Measurements from ENCODE around the gene IGSF21. TPM values are rescaled to one million over a fixed set of nuclear protein-coding genes. Genes with fewer than 3 reads are reported as not detected.
"Not testable (repeated sequence)": the region's sequence is repeated elsewhere in the genome, so short reads cannot be mapped to it uniquely, and the experiment has no call there.

Gene IGSF21
- total RNA-seq, 2 donors from 2014 or later = 4.7 to 7.8 TPM

DNA sequence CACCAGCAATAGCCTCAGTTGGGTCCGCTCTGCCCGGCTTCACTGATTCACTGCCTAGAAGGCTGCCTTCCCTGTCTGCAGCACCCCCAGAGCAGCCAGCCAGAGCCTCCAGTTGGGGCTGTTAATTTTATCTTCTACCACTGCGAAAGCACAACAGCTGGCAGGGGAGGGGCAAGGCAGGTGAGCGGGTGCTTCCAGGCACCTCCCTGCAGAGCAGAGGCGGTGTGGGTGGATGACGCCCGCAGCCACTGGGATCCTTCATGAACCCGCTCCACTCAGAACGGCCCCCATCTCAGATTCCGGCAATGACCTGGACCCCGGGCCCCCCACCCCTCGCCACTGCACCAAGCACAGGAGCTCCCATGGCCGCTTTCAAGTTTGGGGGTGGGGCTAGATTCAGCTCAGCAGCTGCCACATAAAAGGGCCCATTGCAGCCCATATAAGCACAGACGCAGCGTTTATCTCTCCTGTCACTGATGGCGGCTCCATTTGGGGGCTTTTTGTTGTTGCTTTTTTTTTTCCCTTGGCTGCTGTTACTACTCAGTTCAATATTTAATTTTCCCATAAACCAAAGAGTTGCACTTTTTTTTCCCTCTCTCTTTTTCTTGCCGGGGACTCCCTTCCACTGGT, 245.2 kb downstream of the IGSF21 start:
- intact Hi-C loops (cut with DNase I) = no loop called here
- no peak for DNase-seq (ENCODE audit: low spot score)

DNA sequence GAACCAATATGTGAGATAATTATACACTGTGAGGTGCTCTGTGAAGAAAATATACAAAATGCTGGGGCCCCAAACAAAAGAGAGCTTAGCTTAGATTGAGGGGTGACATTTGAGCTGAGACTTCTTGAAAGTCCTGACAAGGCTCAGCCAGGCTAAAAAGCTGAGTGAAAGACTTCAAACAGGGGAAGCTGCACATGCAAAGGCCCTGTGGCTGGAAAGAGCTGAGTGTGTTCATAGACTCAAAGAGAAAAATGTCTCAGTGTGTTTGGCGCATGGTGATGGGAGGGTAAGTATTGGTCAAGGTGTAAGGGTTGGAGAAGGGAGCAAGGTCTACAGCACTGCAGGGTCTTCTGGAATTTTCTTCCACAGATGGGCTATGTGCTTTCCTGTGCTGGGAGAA, 245.9 kb downstream of the IGSF21 start:
- intact Hi-C loops (cut with DNase I) = no loop called here

DNA sequence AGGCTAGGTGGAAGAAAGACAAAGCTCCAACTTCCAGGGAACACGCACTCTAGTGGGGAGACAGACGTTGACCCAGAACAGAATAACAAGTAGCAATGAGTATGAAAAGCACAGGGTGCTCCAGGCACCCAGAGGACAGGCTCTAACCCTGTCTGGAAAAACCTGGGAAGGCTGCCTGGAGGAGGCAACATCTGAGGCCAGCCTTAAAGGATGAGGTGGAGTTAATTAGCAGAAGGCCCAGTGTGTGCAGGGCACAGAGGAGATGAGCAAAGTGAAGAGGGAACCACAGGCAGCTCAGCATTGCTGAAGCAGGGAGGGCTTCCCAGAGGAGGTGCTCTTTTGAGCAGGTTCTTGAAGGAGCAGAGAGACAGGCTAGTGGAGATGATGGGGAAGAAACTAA, 246.4 kb downstream of the IGSF21 start:
- intact Hi-C loops (cut with DNase I) = no loop called here

More for the DNA sequence above, 245.9 kb downstream of the IGSF21 start:
- DNase-seq (ENCODE audit: low spot score) = no peak

DNA sequence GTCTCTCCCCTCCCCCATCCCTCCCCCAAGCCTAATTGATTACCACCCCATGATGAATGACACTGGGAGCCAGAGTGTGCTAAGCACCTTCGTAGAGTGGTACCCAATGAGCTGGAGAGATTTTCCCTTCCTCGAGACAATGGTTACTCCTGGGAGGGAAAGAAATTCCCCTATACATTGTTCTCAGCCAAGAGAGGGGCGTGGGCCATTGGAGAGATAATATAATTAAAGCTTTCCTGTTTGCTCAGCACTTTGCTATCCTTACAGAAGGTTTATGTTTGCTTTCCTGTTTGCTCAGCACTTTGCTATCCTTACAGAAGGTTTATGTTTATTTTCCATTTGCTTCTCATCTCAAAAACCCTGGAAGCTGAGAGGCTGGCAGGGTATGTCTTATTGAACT, 247.0 kb downstream of the IGSF21 start:
- DNase-seq (ENCODE audit: low spot score) = no peak
- intact Hi-C loops (cut with DNase I) = no loop called here

More for the DNA sequence above, 246.4 kb downstream of the IGSF21 start:
- DNase-seq (ENCODE audit: low spot score) = no peak

DNA sequence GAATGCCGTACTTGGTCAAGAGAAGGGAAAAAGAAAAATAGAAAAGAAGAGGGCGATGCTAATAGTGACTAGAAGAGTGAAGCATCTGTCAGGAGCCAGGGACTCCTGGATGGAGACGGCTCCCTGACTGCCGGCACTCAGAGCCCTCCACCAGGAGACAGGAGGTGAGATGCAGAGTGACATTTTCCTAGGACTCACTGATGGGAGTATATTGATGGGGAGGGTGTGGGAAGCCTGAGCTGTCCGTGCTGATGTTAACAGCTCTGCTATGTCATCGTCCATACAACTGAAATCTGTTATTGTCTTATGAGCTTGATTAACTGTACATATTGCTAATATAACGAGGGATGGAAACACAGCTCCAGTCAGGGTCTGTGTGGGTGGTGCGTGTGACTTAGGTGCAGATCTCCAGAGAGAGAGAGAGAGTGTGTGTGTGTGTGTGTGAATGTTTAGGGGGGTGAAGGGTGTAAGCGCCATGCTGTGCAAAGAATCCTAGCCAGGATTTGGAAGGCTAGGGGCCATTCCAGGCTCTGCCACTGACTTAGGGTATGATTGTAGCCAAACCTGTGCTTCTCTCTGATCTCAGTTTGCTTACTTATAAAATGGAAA, 250.1 kb downstream of the IGSF21 start:
- no peak for DNase-seq (ENCODE audit: low spot score)
- intact Hi-C loops (cut with DNase I) = no loop called here

DNA sequence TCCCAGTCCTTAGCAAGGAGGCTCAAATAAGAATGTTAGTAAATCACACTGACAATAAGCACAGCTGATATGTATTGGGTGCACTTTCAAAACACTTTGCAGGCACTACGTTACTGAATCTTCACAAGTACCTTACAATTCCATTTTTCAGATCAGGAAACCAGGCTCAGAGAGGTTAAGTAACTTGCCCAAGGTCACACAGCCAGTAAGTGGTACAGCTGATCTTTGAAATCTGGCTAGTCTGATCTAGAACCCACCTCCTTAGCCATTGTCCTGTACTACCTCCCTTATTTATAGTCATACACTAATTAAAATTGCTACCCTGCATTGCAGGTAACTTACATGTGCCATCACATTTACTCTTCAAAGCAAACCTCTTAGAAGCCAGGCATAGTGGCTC, 251.0 kb downstream of the IGSF21 start:
- no peak for DNase-seq (ENCODE audit: low spot score)
- intact Hi-C loops (cut with DNase I) = no loop called here

DNA sequence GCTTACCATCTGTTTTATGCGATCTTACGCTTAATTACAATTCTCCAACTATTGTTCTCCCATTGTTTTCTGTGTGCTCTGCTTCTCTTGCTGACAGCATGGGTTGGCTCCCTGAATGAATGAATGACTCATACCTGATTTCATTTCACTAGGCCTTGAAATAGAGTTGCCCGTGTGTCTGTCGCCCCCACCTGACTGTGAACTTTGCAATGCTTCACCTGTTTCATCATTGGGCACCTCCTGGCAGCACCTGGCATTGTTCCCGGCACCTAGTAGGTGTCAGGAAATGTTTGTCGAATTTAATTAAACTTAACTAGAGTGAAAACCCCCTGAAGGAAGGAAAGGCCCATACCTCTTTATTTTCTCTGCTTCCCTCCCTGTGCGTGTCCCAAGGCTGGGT, 252.7 kb downstream of the IGSF21 start:
- intact Hi-C loops (cut with DNase I) = no loop called here
- DNase-seq (ENCODE audit: low spot score) = no peak

DNA sequence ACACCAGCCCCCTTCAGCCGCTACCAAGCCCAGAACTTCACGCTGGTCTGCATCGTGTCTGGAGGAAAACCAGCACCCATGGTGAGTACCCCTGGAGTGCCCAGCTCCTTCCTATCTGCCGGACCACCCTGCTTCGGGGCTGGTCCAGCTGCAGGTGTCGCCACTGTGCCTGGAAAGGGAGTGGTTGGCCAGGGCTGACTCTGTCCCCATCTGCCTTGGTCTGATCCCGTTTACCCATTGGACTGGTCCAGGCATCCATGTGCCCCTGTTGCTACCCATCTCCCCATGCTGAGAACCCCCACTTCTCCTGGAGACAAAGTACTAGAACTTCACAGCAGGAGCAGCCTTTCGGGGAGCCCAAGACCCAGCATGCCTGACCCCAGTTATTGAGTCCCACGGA, 254.6 kb downstream of the IGSF21 start:
- intact Hi-C loops (cut with DNase I) = no loop called here
- peak; percentile 38 for DNase-seq (ENCODE audit: low spot score)

DNA sequence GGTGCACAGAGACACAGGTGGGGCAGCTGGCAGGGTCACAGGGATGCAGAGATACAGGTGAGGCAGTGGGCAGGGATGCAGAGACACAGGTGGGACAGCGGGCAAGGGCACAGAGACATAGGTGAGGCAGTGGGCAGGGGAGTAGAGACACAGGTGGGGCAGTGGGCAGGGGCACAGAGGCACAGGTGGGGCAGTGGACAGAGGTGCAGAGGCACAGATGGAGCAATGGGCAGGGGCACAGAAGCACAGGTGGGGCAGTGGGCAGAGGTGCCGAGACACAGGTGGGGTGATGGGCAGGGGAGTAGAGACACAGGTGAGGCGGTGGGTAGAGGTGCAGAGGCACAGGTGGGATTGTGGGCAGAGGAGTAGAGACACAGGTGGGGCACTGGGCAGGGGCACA, 255.8 kb downstream of the IGSF21 start:
- no peak for DNase-seq (ENCODE audit: low spot score)
- intact Hi-C loops (cut with DNase I) = no loop called here

DNA sequence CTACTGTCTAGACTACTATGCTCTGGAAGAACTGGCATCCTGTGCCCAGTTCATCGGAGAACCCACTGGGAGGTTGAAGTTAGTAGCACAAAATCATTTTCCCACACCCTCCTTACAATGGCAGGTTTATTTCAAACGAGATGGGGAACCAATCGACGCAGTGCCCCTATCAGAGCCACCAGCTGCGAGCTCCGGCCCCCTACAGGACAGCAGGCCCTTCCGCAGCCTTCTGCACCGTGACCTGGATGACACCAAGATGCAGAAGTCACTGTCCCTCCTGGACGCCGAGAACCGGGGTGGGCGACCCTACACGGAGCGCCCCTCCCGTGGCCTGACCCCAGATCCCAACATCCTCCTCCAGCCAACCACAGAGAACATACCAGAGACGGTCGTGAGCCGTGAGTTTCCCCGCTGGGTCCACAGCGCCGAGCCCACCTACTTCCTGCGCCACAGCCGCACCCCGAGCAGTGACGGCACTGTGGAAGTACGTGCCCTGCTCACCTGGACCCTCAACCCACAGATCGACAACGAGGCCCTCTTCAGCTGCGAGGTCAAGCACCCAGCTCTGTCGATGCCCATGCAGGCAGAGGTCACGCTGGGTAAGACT, 257.6 kb downstream of the IGSF21 start:
- DNase-seq (ENCODE audit: low spot score) = no peak
- intact Hi-C loops (cut with DNase I) = no loop called here

DNA sequence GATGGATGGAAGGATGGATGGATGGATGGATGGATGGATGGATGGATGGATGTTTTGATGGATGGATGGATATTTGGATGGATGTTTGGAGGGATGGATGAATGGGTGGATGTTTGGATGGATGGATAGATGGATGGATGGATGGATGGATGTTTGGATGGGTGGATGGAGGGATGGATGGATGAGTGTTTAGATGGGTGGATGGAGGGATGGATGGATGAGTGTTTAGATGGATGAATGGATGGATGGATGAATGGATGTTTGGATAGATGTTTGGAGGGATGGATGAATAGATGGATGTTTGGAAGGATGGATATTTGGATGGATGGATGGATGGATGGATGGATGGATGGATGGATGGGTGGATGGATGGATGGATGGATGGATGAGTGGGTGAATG, 264.9 kb downstream of the IGSF21 start:
- intact Hi-C loops (cut with DNase I); DNase-seq (ENCODE audit: low spot score): not testable (repeated sequence)

DNA sequence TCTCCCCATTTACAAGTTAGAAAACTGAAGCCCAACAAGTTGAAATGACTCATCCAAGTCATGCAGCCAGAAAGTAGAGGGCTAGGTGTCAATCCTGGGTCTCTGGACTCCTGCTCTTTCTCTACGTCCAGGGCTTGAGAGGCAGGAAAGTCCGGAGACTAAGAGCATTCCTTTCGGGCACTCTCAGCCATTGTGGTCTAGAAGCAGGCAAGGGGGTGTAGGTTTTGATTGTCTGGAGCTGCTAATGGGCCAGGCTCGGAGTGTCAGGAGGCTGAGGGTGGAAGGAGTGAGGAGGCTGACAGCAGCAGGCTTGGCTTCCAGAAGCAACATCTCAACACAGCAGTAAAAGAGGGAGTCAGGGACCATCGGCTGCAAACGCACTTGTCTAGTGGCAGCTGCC, 265.6 kb downstream of the IGSF21 start:
- intact Hi-C loops (cut with DNase I) = no loop called here
- no peak for DNase-seq (ENCODE audit: low spot score)

DNA sequence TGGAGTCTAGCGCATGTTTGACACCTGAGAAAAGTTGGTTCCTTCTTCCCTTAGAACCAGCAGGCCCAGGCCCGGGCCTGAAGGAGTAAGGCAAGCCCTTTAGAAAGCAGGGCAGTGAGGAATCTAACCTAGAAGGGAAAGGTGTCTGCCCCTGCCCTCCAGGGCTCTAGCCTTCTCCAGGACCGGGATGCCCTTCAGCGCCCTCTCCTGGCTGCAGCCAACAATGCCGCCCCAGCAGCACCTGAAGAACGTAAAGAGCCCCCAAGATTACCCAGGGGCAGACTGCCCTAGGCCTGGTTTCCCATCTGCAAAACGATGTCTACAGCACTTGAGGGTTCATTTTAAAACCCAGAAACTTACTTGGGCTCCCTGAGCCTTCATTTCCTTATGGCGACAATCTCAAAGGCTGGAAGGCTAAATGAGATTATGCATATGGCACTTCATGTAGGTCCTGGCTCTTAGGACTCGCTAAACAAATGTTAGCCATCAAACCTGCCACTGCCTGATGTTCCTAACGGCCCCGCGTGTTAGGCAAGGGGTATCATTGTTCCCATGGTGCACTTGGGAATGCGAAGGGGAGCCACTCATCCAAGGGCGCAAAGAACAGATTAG, 266.4 kb downstream of the IGSF21 start:
- intact Hi-C loops (cut with DNase I) = no loop called here
- DNase-seq (ENCODE audit: low spot score) = no peak

DNA sequence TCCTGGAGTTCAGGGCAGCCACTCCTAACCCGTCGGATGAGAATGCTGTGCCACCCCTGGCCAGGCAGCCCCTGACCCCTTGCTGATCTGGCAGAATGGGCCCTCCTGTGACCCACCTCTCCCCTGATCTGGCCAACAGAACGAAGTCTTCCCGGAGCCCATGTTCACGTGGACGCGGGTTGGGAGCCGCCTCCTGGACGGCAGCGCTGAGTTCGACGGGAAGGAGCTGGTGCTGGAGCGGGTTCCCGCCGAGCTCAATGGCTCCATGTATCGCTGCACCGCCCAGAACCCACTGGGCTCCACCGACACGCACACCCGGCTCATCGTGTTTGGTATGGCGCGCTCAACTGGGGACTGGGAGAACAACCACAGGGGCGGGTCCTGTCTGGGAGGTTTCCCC, 269.1 kb downstream of the IGSF21 start:
- intact Hi-C loops (cut with DNase I) = no loop called here
- DNase-seq (ENCODE audit: low spot score) = no peak

DNA sequence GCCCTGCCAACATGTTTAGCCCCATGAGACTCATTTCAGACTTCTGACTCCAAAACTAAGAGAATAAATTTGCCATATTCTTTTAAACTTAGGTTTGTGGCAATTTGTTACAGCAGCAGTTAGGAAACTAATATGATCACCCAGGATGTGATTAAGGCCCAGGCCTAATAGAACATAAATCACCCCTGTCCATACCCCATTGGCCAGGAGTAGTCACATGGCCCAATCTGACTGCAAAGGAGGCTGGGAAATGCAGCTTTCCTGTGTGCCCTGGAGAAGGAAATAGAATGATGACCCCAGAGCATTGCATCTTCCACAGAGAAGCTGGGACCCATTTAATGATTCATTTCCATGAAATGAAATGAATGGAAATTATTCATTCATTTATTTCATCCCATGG, 272.7 kb downstream of the IGSF21 start:
- intact Hi-C loops (cut with DNase I) = no loop called here
- no peak for DNase-seq (ENCODE audit: low spot score)

DNA sequence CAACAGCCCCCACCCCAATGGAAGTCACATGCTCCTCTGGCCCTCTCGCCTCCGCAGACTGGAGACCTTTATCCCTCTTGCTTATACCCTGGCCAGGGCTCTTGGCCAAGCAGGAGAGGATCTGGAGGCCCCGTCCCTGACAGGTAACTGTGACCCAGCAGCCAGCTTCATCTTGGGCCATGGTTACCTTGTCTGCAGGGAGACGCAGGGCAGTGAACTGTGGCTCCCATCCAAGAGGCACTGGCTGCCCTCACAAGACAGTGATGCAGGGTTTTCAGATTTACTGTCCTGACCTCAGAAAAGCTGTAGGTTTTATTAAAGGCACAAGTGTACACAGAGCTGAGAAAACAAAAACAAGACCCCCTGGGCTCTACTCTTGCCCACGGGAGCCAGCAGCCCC, 276.5 kb downstream of the IGSF21 start:
- intact Hi-C loops (cut with DNase I) = no loop called here
- DNase-seq (ENCODE audit: low spot score) = peak; percentile 72

DNA sequence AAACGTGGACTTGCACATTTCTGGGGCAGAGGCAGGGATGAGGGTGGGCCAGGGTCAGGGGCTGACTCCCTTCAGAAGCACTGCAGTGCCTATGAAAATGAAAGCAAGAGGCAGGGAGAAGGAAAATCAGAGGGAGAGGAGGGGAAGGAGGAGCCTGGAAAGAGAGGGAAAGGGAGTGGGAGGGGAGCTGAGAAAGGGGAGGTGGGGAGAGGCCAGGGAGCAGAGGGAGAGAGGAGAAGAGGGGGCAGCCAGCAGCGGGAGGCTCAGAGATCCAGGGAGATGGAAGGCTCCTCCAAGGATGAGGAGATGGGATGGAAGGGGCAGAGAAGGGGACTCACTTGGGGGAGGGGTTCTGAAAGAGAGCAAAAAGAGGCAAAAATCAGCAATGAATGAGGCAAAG, 276.9 kb downstream of the IGSF21 start:
- peak; percentile 42 for DNase-seq (ENCODE audit: low spot score)
- intact Hi-C loops (cut with DNase I) = no loop called here

DNA sequence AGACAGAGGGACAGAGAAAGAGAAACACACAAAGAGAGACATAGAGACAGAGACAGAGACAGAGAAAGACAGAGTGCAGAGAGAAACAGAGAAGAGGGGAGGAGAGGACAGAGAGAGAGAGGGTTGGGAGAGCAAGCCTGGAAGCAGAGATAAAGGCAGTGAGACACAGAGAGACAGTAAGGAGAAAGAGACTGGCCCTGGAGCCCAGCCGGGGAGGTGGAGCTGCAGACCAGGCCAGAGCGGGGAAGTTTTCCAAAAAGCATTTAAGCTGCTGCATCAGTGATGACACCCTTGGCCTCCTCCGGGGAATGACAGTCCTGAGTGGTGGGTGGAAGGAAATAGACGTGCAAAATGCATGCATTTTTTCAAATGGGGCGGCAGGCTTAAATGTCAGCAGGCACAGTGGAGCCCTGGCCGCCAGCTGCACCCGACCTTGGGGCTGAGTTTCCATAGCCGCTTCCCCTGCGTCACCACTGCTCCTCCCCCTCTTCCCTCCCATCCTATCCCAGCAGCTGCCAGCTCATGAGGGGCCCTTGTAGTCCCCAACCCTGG, 277.7 kb downstream of the IGSF21 start:
- intact Hi-C loops (cut with DNase I) = no loop called here
- DNase-seq (ENCODE audit: low spot score) = peak; percentile 83

DNA sequence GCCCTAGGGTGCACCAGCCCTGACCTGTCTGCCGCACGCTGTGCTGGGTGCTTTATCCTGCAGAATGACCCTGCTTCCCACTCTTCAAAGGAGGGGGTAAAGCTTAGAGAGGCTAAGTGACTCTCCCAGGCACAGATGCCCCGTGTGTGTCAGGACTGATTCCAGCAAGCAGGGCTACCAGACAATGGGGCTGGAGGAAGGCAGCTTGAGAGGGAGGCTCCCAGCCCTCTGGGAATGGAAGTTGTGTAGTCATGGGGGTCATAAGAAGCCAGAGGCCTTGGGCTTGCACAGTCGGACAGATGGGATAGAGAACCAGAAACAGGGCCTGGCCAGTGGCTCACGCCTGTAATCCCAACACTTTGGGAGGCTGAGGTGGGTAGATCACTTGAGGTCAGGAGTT, 279.0 kb downstream of the IGSF21 start:
- intact Hi-C loops (cut with DNase I) = no loop called here
- peak; percentile 54 for DNase-seq (ENCODE audit: low spot score)

DNA sequence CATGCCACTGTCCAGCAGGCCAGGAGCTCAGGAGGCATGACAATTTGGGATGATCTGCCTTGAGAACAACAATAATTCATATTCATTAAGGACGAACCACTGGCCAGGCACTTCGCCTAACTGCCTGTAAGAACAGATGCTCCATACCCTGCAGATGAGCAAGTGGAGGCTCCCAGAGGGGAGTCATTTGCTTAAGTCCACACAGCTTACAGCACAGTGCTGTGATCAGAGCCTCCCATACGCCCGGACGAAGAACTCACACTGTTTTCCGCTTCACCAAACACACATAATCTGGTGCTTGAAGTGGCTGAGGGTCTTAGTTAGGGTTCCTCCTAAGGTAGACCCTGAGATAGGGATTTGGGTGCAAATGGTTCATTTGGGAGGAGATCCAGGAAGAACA, 279.7 kb downstream of the IGSF21 start:
- DNase-seq (ENCODE audit: low spot score) = peak; percentile 18
- intact Hi-C loops (cut with DNase I) = no loop called here

All from posterior vena cava (tissue), 2 donors.